ENCODE results near the gene LUC7L.
"Not testable (repeated sequence)": the region's sequence is repeated elsewhere in the genome, so short reads cannot be mapped to it uniquely, and the experiment has no call there.

Gene LUC7L

DNA sequence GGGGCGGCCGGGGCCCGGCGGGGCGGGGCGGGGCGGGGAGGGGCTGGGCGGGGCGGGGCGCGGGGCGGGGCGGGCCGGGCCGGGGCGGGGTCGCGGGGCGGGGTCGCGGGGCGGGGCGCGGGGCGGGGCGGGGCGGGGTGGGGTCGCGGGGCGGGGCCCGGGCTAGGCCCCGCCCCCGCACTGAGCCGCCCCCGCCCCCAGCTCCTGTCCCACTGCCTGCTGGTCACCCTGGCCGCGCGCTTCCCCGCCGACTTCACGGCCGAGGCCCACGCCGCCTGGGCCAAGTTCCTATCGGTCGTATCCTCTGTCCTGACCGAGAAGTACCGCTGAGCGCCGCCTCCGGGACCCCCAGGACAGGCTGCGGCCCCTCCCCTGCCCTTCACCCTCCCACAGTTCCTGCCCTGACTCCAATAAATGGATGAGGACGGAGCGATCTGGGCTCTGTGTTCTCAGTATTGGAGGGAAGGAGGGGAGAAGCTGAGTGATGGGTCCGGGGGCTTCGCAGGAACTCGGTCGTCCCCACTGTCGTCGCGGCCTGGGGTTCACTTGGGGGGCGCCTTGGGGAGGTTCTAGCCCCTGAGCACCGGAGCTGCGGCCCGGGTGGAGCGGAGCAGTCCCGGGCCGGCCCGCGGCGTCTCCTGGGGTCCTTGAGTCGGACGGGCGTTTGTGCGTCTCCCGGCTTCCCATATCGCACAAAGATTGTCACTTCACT, 64.3 kb downstream of the LUC7L start:
- DNase-seq (ENCODE audit: low read depth) = no peak

DNA sequence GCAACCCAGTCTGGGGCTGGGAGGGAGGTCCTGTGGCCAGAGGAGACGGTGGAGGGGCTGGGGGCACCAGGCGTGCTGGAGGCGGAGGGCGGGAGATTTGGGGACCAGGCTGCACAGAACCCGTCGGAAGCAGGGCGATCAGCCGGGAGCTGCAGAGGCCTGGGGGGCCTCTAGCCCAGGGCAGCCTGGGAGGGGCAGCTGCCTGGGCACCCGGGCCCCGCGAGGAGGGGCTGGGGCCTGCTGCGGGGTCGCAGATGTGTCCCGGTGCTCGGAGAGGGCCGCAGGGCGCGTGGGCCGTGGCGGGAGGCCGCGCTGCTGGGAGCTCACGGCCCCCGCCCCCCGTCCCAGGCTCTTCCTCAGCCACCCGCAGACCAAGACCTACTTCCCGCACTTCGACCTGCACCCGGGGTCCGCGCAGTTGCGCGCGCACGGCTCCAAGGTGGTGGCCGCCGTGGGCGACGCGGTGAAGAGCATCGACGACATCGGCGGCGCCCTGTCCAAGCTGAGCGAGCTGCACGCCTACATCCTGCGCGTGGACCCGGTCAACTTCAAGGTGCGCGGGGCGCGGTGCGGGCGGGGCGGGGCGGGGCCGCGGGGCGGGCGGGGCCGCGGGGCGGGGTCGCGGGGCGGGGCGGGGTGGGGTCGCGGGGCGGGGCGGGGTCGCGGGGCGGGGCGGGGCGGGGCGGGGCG, 65.0 kb downstream of the LUC7L start:
- DNase-seq (ENCODE audit: low read depth) = not testable (repeated sequence)

GRCh38 chr16:163696-164095, 65.6 kb downstream of the LUC7L start:
- not testable (repeated sequence) for DNase-seq (ENCODE audit: low read depth)

- not testable (repeated sequence) for DNase-seq (ENCODE audit: low read depth)
These were observed 66.1 kb downstream of the LUC7L start for GRCh38 chr16:163139-163538.

DNA sequence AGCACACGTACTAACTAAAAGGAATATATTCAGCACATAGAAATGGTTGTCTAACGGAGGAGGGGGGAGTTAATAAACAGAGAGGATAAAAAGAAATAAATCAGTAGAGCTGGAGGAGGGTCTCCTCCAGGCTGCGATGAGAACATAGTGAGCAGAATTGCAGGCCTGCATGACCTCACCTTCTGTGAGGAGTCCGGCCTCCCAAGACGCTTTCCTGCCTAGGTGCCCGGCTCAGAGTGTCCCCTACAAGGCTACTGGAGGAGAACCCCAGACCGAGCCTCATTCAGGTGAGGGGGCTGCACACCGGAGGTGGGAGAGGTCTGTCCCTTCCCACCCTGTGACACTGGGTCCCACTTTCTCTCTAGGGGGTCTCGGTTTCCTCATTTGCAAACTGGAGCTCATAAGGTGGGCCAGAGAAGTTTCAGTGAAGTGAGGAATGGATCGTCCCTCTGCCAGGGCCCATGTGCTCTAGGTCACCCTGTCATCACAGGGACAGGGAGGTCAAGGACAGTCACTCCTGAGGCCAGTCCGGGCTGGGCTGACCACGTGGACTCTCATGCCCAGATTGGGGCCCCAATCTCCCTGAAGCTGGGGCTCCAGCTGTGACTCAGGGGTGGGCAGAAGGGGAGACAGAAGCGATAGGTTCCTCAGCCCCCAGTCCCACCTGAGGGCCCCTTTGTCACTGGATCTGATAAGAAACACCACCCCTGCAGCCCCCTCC, 66.8 kb downstream of the LUC7L start:
- no peak for DNase-seq (ENCODE audit: low read depth)

DNA sequence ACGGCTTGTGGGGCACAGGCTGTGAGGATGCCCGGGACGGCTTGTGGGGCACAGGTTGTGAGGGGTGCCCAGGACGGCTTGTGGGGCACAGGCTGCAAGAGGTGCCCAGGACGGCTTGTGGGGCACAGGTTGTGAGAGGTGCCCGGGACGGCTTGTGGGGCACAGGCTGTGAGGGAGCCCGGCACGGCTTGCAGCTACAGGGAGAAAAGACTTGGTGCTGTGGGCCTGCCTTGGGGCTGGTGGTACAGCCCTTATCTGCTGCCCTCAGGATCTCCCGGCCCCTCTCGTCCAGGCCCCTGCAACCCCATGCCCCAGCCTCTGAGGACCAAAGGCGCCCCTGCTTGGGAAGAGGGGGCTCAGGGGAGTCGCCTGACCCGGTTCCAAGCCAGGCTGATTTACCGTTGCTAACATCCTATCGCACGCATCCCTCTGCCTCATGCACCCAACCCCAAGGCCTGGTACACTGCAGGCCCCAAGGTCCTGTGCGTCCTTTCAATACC, 68.5 kb downstream of the LUC7L start:
- no peak for DNase-seq (ENCODE audit: low read depth)

DNA sequence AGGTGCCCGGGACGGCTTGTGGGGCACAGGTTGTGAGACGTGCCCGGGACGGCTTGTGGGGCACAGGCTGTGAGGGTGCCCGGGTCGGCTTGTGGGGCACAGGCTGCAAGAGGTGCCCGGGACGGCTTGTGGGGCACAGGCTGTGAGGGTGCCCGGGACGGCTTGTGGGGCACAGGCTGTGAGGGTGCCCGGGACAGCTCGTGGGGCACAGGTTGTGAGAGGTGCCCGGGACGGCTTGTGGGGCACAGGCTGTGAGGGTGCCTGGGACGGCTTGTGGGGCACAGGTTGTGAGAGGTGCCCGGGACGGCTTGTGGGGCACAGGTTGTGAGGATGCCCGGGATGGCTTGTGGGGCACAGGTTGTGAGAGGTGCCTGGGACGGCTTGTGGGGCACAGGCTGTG, 69.0 kb downstream of the LUC7L start:
- DNase-seq (ENCODE audit: low read depth) = not testable (repeated sequence)

DNA sequence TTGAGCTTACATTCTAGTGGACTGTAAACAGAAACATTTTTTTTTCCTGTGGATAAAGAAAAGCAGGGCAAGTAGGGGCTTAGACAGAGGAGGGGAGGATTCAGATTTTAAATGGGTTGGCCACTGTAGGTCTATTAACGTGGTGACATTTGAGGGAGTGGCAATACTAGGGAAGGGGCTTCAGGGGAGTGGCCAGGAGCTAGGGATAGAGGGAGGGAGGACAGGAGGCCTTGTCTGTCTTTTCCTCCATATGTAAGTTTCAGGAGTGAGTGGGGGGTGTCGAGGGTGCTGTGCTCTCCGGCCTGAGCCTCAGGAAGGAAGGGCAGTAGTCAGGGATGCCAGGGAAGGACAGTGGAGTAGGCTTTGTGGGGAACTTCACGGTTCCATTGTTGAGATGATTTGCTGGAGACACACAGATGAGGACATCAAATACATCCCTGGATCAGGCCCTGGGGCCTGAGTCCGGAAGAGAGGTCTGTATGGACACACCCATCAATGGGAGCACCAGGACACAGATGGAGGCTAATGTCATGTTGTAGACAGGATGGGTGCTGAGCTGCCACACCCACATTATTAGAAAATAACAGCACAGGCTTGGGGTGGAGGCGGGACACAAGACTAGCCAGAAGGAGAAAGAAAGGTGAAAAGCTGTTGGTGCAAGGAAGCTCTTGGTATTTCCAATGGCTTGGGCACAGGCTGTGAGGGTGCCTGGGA, 70.0 kb downstream of the LUC7L start:
- no peak for DNase-seq (ENCODE audit: low read depth)

GRCh38 chr16:155031-155398, 74.2 kb downstream of the LUC7L start:
- no peak for DNase-seq (ENCODE audit: low read depth)

DNA sequence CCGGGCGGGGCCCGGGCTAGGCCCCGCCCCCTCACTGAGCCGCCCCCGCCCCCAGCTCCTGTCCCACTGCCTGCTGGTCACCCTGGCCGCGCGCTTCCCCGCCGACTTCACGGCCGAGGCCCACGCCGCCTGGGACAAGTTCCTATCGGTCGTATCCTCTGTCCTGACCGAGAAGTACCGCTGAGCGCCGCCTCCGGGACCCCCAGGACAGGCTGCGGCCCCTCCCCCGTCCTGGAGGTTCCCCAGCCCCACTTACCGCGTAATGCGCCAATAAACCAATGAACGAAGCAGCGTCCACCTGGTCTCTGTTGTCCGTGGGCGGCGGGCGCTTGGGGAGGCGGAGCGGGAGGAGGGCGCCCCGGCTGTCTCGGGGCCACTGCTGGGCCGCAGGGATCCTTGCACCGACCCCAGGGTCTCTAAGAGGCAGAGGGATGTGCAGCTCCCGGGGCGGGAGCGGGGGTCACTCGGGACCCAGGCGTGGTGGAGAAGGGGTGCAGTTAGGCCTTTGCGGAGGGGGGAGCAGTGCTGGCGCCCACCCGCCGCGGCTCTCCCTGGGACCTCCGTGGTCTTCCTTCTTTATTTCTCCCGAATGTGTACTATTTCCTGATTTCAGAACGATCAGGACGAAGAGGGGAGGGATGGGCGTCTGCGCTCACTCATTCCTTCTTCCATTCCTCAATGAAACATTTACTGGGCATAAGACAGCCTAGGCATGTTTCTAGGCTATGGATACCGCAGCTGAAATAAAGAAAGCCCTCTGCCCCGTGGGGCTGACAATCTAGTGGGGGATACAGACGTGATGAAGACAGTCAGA, 74.8 kb downstream of the LUC7L start:
- DNase-seq (ENCODE audit: low read depth) = no peak

DNA sequence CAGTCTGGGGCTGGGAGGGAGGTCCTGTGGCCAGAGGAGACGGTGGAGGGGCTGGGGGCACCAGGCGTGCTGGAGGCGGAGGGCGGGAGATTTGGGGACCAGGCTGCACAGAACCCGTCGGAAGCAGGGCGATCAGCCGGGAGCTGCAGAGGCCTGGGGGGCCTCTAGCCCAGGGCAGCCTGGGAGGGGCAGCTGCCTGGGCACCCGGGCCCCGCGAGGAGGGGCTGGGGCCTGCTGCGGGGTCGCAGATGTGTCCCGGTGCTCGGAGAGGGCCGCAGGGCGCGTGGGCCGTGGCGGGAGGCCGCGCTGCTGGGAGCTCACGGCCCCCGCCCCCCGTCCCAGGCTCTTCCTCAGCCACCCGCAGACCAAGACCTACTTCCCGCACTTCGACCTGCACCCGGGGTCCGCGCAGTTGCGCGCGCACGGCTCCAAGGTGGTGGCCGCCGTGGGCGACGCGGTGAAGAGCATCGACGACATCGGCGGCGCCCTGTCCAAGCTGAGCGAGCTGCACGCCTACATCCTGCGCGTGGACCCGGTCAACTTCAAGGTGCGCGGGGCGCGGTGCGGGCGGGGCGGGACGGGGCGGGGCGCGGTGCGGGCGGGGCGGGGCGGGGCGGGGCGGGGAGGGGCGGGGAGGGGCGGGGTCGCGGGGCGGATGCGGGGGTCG, 75.6 kb downstream of the LUC7L start:
- not testable (repeated sequence) for DNase-seq (ENCODE audit: low read depth)

GRCh38 chr16:153129-153521, 76.1 kb downstream of the LUC7L start:
- not testable (repeated sequence) for DNase-seq (ENCODE audit: low read depth)

DNA sequence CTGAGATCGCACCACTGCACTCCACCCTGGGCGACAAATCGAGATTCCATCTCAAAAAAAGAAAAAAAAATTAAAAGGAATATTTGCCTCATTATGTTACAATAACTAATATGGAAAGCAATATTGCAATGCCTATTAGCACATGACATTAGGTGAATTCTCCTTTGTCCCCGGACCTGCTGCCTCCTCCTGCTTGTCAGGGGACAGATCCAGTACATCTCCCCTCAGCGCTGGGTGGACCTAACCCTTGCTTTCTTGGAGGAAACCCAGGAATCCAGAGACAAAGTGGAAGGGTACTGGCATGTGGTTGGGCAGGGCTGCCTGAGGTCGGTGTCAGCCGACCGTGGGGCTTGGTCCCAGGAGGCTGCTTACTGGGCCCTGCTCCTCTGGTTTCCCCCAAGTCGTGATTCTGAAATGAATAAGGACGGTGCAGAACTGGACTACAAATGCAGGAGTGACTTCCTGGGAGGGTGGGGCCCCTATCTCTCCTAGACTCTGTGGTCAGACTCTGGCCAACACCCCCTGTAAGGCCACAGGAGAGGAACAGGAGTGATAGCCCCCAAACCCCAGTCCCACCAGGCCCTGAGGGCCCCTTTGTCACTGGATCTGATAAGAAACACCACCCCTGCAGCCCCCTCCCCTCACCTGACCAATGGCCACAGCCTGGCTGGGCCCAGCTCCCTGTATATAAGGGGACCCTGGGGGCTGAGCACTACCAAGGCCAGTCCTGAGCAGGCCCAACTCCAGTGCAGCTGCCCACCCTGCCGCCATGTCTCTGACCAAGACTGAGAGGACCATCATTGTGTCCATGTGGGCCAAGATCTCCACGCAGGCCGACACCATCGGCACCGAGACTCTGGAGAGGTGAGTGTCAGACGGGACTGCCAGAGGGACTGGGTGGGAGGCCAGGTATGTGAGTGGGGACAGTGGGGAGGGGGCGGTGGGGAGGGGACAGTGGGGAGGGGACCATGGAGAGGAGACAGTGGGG, 76.8 kb downstream of the LUC7L start, which contains the start of gene HBZ:
TSS of gene HBZ (plus strand) at position 504 of the 988 bp plus-strand sequence. CDS start at position 770, 266 bp downstream.
- DNase-seq (ENCODE audit: low read depth) = no peak

DNA sequence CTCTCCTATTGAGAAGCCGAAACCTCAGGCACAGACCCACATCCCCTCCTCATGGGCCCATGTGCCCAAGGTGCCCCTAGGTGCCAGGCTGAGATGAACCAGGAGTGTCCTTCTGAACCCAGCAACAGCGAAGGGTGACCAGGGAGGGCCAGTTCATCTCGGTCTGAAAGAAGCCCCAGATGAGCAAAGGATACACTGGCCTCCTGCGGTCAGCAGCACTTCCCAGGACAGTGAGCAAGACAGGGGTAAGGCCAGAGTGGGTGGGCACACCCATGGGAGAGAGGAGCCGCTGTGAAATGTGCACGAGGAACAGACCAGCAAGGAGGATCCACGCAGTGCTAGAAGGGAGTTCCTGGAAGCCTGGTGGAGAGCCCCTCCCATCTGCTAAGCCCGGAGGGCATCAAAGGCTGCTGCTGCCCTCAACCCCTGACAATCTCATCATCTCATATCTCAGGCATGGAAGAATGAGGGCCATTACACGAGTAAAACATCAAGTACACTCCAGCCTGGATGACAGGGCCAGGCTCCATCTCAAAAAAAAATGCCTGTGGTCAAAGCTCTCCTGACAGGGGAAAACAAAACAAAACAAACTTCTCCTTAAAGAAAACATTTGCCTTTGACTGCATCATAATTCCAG, 80.1 kb downstream of the LUC7L start:
- no peak for DNase-seq (ENCODE audit: low read depth)

DNA sequence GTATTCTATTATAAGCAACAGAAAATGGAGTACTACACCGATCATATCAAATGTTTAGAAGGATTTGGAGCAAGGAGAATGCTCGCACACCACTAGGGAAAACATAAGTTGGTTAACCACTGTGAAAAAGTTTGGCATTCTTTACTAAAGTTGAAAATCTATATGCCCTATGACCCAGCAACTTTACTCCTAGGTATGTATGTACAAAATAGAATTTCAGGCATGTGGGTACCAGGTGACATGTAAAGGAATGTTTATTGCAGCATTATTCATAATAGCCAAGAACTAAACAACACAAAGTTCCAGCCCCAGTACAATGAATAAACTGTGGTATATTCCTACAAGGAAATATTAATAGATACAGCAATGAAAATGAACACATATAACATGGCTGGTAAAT, 82.6 kb downstream of the LUC7L start:
- DNase-seq (ENCODE audit: low read depth) = no peak

DNA sequence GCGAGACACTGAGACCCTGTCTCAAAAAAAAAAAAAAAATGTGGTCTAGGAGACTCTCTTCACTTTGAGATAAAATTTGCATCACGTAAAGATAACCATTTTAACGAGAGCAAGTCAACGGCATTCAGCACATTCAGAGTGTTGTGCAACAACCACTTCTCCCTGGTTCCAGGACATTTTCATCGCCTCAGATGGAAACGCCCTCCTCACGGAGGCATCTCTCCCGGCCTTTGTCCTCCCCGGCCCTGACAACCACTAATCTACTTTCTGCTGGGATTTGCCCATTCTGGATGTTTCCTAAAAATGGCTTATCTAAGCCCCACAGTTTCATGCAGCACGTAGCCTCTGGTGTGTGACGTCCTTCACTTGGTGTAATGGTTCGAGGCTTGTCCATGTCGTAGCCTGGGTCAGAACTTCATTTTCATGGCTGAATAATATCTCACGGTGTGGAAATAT, 84.4 kb downstream of the LUC7L start:
- no peak for DNase-seq (ENCODE audit: low read depth)

DNA sequence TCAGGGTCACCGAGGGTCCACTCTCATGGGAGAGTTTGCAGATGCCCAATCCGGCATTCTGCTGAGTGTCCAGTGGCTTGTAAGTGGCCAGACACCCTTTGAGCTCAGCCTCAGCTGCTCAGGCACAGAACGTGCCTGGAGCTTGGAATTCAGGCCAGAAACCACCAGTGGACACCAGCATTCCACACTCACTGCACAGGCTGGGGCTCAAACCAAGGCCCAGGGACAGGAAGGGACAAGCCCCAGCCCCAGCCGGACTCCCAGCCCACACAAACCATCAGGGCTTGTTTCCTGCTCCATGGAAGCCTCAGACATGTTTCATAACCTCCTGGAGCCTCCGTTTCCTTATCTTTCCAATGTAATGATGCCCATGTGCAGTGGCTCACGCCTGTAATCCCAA, 85.8 kb downstream of the LUC7L start:
- DNase-seq (ENCODE audit: low read depth) = no peak

DNA sequence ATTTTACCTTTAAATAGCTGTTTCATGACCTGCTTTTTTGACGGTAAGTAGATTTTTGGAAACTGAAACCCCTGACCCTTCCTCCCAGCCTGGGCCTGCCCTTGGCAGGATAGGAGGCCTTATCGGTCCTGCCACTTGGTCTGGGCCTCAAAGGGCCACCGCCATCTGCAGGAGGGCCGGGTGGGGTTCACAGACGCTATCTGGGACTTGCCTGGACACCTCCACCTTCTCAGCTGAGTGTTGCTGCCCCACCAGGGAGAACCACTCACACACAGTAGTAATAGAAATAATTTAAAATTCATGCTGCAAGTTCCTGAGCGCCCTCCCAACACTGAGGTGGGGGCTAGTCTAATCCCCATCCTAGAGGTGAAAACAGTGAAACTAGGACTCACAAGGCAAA, 86.2 kb downstream of the LUC7L start:
- DNase-seq (ENCODE audit: low read depth) = no peak

DNA sequence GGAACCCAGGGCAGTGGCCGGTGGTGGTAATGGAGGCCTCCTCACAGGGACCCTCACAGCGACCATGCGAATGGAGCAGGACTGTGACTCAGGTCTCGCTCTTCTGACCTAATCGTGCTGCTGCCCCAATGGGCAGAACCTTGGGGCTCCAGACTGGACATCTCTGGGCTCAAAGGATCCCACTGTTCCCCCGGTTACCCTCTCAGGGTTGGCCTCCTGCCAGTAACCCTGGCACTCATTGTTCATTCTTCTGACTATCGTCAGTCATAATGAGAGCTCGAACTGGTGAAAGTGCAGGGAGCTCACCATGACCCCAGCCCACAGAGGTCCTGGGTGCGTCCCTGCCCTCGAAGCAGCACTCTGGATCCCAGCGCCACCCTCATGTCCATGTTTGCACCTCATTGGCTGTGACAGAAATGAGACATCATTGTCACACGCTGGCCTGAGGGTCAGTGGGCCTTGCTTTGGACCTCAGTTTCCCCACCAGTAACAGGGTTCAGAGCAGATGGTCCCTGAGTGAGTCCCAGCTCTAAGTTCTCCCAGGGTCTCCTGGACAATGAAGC, 86.8 kb downstream of the LUC7L start:
- no peak for DNase-seq (ENCODE audit: low read depth)
